ENCODE measurements around the gene BCKDK.

Gene BCKDK

DNA sequence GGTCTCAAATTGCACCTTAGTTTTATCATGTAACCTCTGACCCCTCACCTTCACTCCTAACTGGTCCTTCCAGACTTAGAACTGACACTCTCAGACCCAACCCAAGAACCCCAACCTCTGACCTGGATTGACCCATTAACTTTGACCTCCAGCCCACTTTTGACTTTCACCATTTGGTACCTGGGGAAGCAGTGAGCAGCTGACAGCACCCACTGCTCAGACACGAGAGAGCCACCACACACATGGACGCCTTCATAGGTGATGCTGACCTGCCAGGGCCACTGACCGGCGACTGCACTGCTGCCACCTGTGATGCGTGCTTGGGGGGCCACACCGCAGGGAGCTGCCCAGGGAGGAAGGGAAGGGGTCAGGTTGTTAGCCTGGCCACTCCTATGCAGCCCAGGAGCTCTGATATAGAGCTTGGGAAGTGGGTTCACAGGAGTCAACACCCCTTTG is 24.9 kb downstream of the BCKDK start:
- TF ChIP-seq, protein P1, sequence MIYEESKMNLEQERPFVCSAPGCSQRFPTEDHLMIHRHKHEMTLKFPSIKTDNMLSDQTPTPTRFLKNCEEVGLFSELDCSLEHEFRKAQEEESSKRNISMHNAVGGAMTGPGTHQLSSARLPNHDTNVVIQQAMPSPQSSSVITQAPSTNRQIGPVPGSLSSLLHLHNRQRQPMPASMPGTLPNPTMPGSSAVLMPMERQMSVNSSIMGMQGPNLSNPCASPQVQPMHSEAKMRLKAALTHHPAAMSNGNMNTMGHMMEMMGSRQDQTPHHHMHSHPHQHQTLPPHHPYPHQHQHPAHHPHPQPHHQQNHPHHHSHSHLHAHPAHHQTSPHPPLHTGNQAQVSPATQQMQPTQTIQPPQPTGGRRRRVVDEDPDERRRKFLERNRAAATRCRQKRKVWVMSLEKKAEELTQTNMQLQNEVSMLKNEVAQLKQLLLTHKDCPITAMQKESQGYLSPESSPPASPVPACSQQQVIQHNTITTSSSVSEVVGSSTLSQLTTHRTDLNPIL (CRISPR knock-in tag; IDR thresholded peaks at IDR 0.05; ENCODE audit: low read depth) = no peak
- TF ChIP-seq, protein P2, sequence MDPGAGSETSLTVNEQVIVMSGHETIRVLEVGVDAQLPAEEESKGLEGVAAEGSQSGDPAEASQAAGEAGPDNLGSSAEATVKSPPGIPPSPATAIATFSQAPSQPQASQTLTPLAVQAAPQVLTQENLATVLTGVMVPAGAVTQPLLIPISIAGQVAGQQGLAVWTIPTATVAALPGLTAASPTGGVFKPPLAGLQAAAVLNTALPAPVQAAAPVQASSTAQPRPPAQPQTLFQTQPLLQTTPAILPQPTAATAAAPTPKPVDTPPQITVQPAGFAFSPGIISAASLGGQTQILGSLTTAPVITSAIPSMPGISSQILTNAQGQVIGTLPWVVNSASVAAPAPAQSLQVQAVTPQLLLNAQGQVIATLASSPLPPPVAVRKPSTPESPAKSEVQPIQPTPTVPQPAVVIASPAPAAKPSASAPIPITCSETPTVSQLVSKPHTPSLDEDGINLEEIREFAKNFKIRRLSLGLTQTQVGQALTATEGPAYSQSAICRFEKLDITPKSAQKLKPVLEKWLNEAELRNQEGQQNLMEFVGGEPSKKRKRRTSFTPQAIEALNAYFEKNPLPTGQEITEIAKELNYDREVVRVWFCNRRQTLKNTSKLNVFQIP (CRISPR knock-in tag; IDR thresholded peaks at IDR 0.05; ENCODE audit: borderline replicate concordance, low read depth) = no peak
- TF ChIP-seq ZNF565 (CRISPR knock-in tag; conservative IDR thresholded peaks at IDR 0.05; ENCODE audit: low read depth) (no peak), ESRRG (CRISPR knock-in tag; IDR thresholded peaks at IDR 0.05) (no peak), CSDC2 (CRISPR knock-in tag; IDR thresholded peaks at IDR 0.05) (no peak), BACH2 (CRISPR knock-in tag; IDR thresholded peaks at IDR 0.05; ENCODE audit: borderline replicate concordance) (no peak), SNAI2 (CRISPR knock-in tag; IDR thresholded peaks at IDR 0.05) (no peak), ZFP30 (CRISPR knock-in tag; IDR thresholded peaks at IDR 0.05) (no peak), ARNTL (CRISPR knock-in tag; IDR thresholded peaks at IDR 0.05; ENCODE audit: borderline replicate concordance, low read depth) (no peak), ISL1 (CRISPR knock-in tag; IDR thresholded peaks at IDR 0.05) (no peak), ZNF8 (CRISPR knock-in tag; IDR thresholded peaks at IDR 0.05) (no peak), RARB (CRISPR knock-in tag; IDR thresholded peaks at IDR 0.05) (no peak)
- TF ChIP-seq, protein P3, sequence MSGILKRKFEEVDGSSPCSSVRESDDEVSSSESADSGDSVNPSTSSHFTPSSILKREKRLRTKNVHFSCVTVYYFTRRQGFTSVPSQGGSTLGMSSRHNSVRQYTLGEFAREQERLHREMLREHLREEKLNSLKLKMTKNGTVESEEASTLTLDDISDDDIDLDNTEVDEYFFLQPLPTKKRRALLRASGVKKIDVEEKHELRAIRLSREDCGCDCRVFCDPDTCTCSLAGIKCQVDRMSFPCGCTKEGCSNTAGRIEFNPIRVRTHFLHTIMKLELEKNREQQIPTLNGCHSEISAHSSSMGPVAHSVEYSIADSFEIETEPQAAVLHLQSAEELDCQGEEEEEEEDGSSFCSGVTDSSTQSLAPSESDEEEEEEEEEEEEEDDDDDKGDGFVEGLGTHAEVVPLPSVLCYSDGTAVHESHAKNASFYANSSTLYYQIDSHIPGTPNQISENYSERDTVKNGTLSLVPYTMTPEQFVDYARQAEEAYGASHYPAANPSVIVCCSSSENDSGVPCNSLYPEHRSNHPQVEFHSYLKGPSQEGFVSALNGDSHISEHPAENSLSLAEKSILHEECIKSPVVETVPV (CRISPR knock-in tag; IDR thresholded peaks at IDR 0.05) = no peak
- TF ChIP-seq, protein P4, sequence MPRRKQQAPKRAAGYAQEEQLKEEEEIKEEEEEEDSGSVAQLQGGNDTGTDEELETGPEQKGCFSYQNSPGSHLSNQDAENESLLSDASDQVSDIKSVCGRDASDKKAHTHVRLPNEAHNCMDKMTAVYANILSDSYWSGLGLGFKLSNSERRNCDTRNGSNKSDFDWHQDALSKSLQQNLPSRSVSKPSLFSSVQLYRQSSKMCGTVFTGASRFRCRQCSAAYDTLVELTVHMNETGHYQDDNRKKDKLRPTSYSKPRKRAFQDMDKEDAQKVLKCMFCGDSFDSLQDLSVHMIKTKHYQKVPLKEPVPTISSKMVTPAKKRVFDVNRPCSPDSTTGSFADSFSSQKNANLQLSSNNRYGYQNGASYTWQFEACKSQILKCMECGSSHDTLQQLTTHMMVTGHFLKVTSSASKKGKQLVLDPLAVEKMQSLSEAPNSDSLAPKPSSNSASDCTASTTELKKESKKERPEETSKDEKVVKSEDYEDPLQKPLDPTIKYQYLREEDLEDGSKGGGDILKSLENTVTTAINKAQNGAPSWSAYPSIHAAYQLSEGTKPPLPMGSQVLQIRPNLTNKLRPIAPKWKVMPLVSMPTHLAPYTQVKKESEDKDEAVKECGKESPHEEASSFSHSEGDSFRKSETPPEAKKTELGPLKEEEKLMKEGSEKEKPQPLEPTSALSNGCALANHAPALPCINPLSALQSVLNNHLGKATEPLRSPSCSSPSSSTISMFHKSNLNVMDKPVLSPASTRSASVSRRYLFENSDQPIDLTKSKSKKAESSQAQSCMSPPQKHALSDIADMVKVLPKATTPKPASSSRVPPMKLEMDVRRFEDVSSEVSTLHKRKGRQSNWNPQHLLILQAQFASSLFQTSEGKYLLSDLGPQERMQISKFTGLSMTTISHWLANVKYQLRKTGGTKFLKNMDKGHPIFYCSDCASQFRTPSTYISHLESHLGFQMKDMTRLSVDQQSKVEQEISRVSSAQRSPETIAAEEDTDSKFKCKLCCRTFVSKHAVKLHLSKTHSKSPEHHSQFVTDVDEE (CRISPR knock-in tag; IDR thresholded peaks at IDR 0.05) = no peak
- TF ChIP-seq, protein P5, sequence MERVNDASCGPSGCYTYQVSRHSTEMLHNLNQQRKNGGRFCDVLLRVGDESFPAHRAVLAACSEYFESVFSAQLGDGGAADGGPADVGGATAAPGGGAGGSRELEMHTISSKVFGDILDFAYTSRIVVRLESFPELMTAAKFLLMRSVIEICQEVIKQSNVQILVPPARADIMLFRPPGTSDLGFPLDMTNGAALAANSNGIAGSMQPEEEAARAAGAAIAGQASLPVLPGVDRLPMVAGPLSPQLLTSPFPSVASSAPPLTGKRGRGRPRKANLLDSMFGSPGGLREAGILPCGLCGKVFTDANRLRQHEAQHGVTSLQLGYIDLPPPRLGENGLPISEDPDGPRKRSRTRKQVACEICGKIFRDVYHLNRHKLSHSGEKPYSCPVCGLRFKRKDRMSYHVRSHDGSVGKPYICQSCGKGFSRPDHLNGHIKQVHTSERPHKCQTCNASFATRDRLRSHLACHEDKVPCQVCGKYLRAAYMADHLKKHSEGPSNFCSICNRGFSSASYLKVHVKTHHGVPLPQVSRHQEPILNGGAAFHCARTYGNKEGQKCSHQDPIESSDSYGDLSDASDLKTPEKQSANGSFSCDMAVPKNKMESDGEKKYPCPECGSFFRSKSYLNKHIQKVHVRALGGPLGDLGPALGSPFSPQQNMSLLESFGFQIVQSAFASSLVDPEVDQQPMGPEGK (CRISPR knock-in tag; IDR thresholded peaks at IDR 0.05; ENCODE audit: borderline replicate concordance) = no peak
- no peak for ATAC-seq

DNA sequence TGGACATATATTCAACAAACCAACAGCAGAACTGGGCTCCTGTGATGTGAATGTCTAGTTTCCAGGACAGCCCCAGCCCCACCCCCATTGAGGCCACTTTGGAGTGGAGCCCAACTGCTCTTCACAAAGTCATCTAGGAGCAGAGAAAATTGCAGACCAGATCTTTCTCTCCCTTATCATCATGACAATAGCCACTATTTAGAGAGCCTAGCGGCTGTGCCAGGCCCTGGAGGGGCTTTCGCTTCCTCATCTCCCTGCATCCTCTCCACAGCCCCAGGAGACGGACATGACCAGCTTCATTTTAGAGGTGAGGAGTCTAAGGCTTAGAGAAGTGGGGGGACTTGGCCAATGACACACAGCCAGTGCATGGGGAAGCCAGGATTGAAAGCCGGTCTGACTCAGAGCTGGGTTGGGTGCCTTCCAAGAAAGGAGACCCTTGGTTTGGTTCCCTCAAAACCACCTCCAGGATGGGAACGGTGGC is 25.9 kb downstream of the BCKDK start:
- TF ChIP-seq TOX (CRISPR knock-in tag; IDR thresholded peaks at IDR 0.05; ENCODE audit: borderline replicate concordance) = no peak
- no peak for TF ChIP-seq TCF4 (CRISPR knock-in tag; IDR thresholded peaks at IDR 0.05; ENCODE audit: borderline replicate concordance)
- no peak for TF ChIP-seq ZNF70 (CRISPR knock-in tag; IDR thresholded peaks at IDR 0.05)
- TF ChIP-seq, protein P1 (CRISPR knock-in tag; IDR thresholded peaks at IDR 0.05; ENCODE audit: low read depth) = no peak
- TF ChIP-seq, protein P5 (CRISPR knock-in tag; IDR thresholded peaks at IDR 0.05; ENCODE audit: borderline replicate concordance) = no peak
- TF ChIP-seq SNAI2 (CRISPR knock-in tag; IDR thresholded peaks at IDR 0.05) = no peak

More for the DNA sequence above, 25.9 kb downstream of the BCKDK start:
- no peak; the same call in 2 of the 3 replicates for ATAC-seq
